Keratinocyte (primary cell): ENCODE measurements around the gene SELENOT. TPM values are rescaled to one million over a fixed set of nuclear protein-coding genes. Genes with fewer than 3 reads are reported as not detected.

ENCODE experiments used
- DNase-seq: peaks from one replicate; pipeline ENCODE4 v3.0.0-alpha.2; 2011; ENCODE audit warnings: low read depth, missing footprints, low spot score
- FAIRE-seq: peaks from 2 replicates; lab custom pipeline; 2011; peaks lifted over from hg19 to GRCh38; lab: Jason Lieb, UNC
- H2AFZ ChIP-seq: 2 replicates; pipeline ENCODE4 v1.6.0; 2012; ENCODE audit warnings: low read length, control low read depth, inconsistent platforms; ENCODE audit not compliant: control insufficient read depth
- H3K27ac ChIP-seq: 2 replicates; pipeline ENCODE4 v1.5.1; 2011; ENCODE audit warnings: low read length; ENCODE audit not compliant: control insufficient read depth, insufficient read depth
- H3K27me3 ChIP-seq: 3 replicates; pipeline ENCODE4 v1.6.0; 2011; ENCODE audit warnings: low read length; ENCODE audit not compliant: control insufficient read depth, insufficient read depth; ENCODE audit errors: extremely low read depth
- H3K36me3 ChIP-seq, 2 experiments: 2 replicates in 1 of 2; 3 replicates in 1 of 2; pipeline ENCODE4 v1.5.1; 2011; ENCODE audit warnings: low read length in 2 of 2, mild to moderate bottlenecking in 1 of 2; ENCODE audit not compliant: control insufficient read depth in 2 of 2, insufficient read depth in 2 of 2; ENCODE audit errors: extremely low read depth in 1 of 2
- H3K4me1 ChIP-seq: 3 replicates; pipeline ENCODE4 v1.5.1; 2011; ENCODE audit warnings: low read length; ENCODE audit not compliant: control insufficient read depth, insufficient read depth; ENCODE audit errors: extremely low read depth
- H3K4me2 ChIP-seq: 3 replicates; pipeline ENCODE4 v1.6.0; 2011; ENCODE audit warnings: low read depth, low read length; ENCODE audit not compliant: control insufficient read depth, insufficient read depth; ENCODE audit errors: extremely low read depth
- H3K4me3 ChIP-seq, 3 experiments: fragments of 200-600 bp in 1 of 3; sonication (generic) in 1 of 3; 2 replicates in 2 of 3; 3 replicates in 1 of 3; pipeline ENCODE4 v1.5.1; 2011 to 2016; ENCODE audit warnings: low read length in 3 of 3, mild to moderate bottlenecking in 3 of 3, control low read depth in 2 of 3, inconsistent platforms in 1 of 3, low read depth in 1 of 3, mixed read lengths in 1 of 3, mixed run types in 1 of 3, moderate library complexity in 1 of 3; ENCODE audit not compliant: control insufficient read depth in 2 of 3, insufficient read depth in 2 of 3; ENCODE audit errors: extremely low read depth in 1 of 3
- H3K79me2 ChIP-seq: 2 replicates; pipeline ENCODE4 v1.6.0; 2012; ENCODE audit warnings: low read length; ENCODE audit not compliant: control insufficient read depth, insufficient read depth
- H3K9ac ChIP-seq: 3 replicates; pipeline ENCODE4 v1.6.0; 2011; ENCODE audit warnings: low read length; ENCODE audit not compliant: control insufficient read depth, insufficient read depth; ENCODE audit errors: extremely low read depth
- H3K9me1 ChIP-seq: 3 replicates; pipeline ENCODE4 v1.6.0; 2011; ENCODE audit warnings: low read length; ENCODE audit not compliant: control insufficient read depth, insufficient read depth; ENCODE audit errors: extremely low read depth
- H3K9me3 ChIP-seq: 2 replicates; pipeline ENCODE4 v1.5.1; 2012; ENCODE audit warnings: low read depth, low read length; ENCODE audit not compliant: control insufficient read depth
- H4K20me1 ChIP-seq: 3 replicates; pipeline ENCODE4 v1.6.0; 2011; ENCODE audit warnings: low read length; ENCODE audit not compliant: control insufficient read depth, insufficient read depth; ENCODE audit errors: extremely low read depth
- EZH2 ChIP-seq: IDR thresholded peaks from one replicate; pipeline ENCODE4 v1.6.1; 2012; ENCODE audit warnings: inconsistent platforms, mild to moderate bottlenecking, low read length, moderate library complexity
- dilution Hi-C: fragments of 300-500 bp; cut with MboI; formaldehyde crosslinking; loops from one replicate; pipeline ENCODE4 v1.7.0; 2020; ENCODE audit warnings: low sequenced_read_pairs; ENCODE audit not compliant: extremely low pct_ligation_motif_present
- polyA plus RNA-seq, 5 experiments: library from polyadenylated mRNA; depleted of rRNA in 3 of 5; stranded (reverse) in 3 of 5; stranded (forward) in 1 of 5; unstranded in 1 of 5; fragments of >200 nt; gene quantifications; 1 replicate in 1 of 5; 2 replicates in 3 of 5; 3 replicates in 1 of 5; pipeline versions ENCODE4 v1.2.1 to v1.2.3, GENCODE V29; 2011 to 2012; ENCODE audit warnings: missing spikeins in 2 of 5, low read depth in 1 of 5, low replicate concordance in 1 of 5
- TF ChIP-seq, protein P1 (sequence below), 3 experiments: IDR thresholded peaks in 1 of 3; conservative IDR thresholded peaks in 1 of 3; optimal IDR thresholded peaks in 1 of 3; 2 replicates in 2 of 3; 3 replicates in 1 of 3; pipeline versions ENCODE3 to v1.5.1; 2011; ENCODE audit warnings: low read length in 3 of 3, mild to moderate bottlenecking in 3 of 3, moderate library complexity in 2 of 3, control low read depth in 1 of 3, inconsistent platforms in 1 of 3; ENCODE audit not compliant: insufficient read depth in 2 of 3; ENCODE audit errors: extremely low read depth in 1 of 3

The SELENOT gene
- polyA plus RNA-seq, 1 donor (not counting 4 experiments of a cell fraction or from before 2014, with no cell fraction given), result 597 TPM

DNA sequence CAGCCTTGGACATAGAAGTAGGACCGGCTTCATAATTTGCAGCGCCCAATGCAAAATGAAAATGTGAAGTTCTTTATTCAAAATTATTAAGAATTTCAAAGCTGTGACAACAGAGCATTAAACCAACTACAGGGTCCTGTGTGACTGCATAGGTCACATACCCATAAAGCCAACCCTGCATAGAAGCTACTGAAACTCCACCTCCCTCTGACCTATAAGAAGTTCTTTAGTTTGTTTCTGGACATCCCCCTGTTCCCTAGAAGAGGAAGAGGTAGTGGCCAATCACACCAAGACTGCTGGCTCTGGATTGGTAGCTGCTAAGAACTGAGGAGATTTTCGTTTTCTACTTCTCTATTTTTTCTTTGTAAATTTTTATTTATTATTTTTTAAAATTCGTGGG is 9.0 kb upstream of the SELENOT start:
- no peak overlapping the region for H2AFZ ChIP-seq
- H3K9me3 ChIP-seq, result no peaks in the 10 kb centered on the region
- no peak for DNase-seq
- H3K36me3 ChIP-seq, result peaks cover 0 to 4% of the 10 kb centered on the region in 2 experiments
- no peak for FAIRE-seq
- peaks cover 16% of the 10 kb centered on the region for H3K4me1 ChIP-seq
- H3K27me3 ChIP-seq, result no peaks in the 10 kb centered on the region
- H3K9ac ChIP-seq, result no peak overlapping the region
- H3K79me2 ChIP-seq, result peaks cover 83% of the 10 kb centered on the region
- H4K20me1 ChIP-seq, result no peaks in the 10 kb centered on the region
- no peak overlapping the region for H3K4me3 ChIP-seq
- TF ChIP-seq, protein P1, sequence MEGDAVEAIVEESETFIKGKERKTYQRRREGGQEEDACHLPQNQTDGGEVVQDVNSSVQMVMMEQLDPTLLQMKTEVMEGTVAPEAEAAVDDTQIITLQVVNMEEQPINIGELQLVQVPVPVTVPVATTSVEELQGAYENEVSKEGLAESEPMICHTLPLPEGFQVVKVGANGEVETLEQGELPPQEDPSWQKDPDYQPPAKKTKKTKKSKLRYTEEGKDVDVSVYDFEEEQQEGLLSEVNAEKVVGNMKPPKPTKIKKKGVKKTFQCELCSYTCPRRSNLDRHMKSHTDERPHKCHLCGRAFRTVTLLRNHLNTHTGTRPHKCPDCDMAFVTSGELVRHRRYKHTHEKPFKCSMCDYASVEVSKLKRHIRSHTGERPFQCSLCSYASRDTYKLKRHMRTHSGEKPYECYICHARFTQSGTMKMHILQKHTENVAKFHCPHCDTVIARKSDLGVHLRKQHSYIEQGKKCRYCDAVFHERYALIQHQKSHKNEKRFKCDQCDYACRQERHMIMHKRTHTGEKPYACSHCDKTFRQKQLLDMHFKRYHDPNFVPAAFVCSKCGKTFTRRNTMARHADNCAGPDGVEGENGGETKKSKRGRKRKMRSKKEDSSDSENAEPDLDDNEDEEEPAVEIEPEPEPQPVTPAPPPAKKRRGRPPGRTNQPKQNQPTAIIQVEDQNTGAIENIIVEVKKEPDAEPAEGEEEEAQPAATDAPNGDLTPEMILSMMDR (optimal IDR thresholded peaks at IDR 0.05 in 1 of 3, IDR thresholded peaks at IDR 0.05 in 1 of 3, conservative IDR thresholded peaks at IDR 0.05 in 1 of 3; ENCODE audit: extremely low read depth in 1 of 3, insufficient read depth in 2 of 3, low read length in 3 of 3), result no peak
- no peak for TF ChIP-seq EZH2
- H3K4me2 ChIP-seq, result no peak overlapping the region
- H3K9me1 ChIP-seq, result no peaks in the 10 kb centered on the region
- H3K27ac ChIP-seq, result no peak overlapping the region
- dilution Hi-C loops, result no loop called here

DNA sequence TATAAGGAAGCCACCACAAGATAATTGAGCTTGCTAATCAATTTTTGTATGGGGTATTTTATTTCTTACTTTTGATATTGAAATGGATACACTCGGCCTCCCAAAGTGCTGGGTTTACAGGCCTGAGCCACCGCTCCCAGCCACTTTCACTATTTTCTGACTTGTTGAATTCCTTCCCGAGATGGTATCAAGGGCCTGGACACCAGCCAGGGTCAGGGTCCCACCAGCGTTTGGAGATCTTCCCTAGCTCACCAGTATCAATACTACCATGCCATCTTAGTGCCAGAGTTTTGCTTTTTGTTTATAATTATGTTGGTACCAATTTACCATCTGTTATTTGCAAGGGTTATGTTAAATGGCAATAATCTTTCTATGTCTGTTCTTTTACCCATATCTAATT is 5.5 kb upstream of the SELENOT start:
- Histone ChIP-seq H3K27ac (peak overlapping the region; percentile 7), H3K9ac (no peak overlapping the region), H2AFZ (no peak overlapping the region), H3K4me1 (peaks cover 39% of the 10 kb centered on the region), H3K4me3 (no peak overlapping the region), H3K4me2 (no peak overlapping the region), H3K36me3 (peaks cover 0 to 4% of the 10 kb centered on the region in 2 experiments), H3K9me3 (no peaks in the 10 kb centered on the region), H3K27me3 (no peaks in the 10 kb centered on the region), H4K20me1 (no peaks in the 10 kb centered on the region), H3K79me2 (peaks cover 72% of the 10 kb centered on the region), H3K9me1 (no peaks in the 10 kb centered on the region)
- dilution Hi-C loops, result no loop called here
- DNase-seq, result no peak
- no peak for FAIRE-seq
- TF ChIP-seq, protein P1 (optimal IDR thresholded peaks at IDR 0.05 in 1 of 3, IDR thresholded peaks at IDR 0.05 in 1 of 3, conservative IDR thresholded peaks at IDR 0.05 in 1 of 3; ENCODE audit: extremely low read depth in 1 of 3, insufficient read depth in 2 of 3, low read length in 3 of 3), result no peak
- no peak for TF ChIP-seq EZH2
